Uterus (tissue), 2 donors: ENCODE data around the gene CRPPA.

ENCODE experiments used
- CTCF ChIP-seq, 4 experiments: fragments of 200-600 bp in 2 of 4; fragments of 450-650 bp in 2 of 4; sonication (generic) in 2 of 4; IDR thresholded peaks; one replicate each; pipeline ENCODE4 v1.5.1; 2016 to 2019; ENCODE audit warnings: antibody characterized with exemption in 4 of 4, mild to moderate bottlenecking in 2 of 4, moderate library complexity in 1 of 4
- POLR2A ChIP-seq, 2 donors: fragments of 450-650 bp; IDR thresholded peaks; one replicate each; pipeline ENCODE4 v1.6.1; 2016; ENCODE audit warnings: antibody characterized with exemption in 2 of 2, mild to moderate bottlenecking in 1 of 2, moderate library complexity in 1 of 2

DNA sequence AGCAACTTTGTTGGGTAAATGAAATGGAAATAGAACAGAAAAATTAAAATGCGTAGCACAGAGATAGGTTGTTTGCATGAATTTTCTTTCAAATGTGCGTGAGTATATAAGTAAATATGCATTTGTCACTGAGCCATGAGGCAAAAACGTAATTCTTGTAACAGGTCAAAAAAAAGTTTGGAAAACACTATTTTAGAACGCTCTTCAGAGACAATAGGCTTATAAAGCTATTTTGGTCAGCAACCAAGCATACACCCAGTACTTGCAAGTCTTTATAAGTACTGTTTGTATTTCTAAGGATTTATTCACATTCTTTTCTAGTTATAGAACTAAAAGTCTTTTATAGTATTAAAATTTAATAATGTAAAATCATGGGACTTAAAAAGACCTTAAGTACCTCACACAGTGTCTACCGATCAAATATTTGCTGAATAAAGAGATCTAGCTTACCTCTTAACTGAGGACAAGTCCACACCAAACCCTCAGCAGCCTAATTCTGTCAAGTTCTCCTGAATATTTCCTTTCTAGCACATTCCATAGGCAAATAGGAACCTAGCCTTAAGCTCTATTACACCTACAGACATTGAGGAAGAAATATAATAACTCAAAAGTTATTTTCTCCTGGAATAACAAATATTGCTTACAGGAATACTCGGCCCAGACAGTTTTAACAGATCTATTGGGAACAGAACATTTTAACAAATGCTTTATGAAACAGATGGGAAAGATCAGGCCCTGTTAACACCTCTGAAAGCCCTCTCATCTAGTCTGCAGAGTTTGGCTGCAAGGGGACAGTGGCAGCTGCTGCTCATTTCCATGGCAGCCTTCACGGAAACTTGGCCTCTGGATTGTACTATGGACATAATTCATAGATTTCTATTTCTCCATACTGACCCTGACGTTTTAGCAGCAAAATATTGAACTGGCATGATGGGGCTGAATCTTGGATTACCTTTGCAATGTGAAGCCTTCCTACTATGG lies 8.8 kb downstream of the CRPPA start:
- no peak for TF ChIP-seq POLR2A (IDR thresholded peaks at IDR 0.05)
- no peak for TF ChIP-seq CTCF (IDR thresholded peaks at IDR 0.05)
